K562 (cell line): ENCODE measurements around the gene GPR15. TPM values are rescaled to one million over a fixed set of nuclear protein-coding genes. Genes with fewer than 3 reads are reported as not detected.

Experiments
- CBX3 ChIP-seq, 2 experiments: IDR thresholded peaks; 1 replicate in 1 of 2; 2 replicates in 1 of 2; pipeline ENCODE4 v1.6.1; 2012; ENCODE audit warnings: inconsistent platforms in 2 of 2, low read length in 2 of 2, borderline replicate concordance in 1 of 2, control low read depth in 1 of 2
- CHD2 ChIP-seq: IDR thresholded peaks from 2 replicates; pipeline ENCODE4 v1.6.1; 2011; ENCODE audit warnings: low read depth, low read length
- CREB5 ChIP-seq: fragments of 250-450 bp; sonication (Bioruptor Pico); IDR thresholded peaks from 2 replicates; pipeline ENCODE4 v1.5.0; 2020; ENCODE audit warnings: mild to moderate bottlenecking
- E2F4 ChIP-seq: sonication (generic); formaldehyde crosslinking; IDR thresholded peaks from 2 replicates; pipeline ENCODE4 v1.8.0; 2022; ENCODE audit warnings: mild to moderate bottlenecking, low read depth, missing genetic modification reagents
- GATA2 ChIP-seq: sonication (generic); formaldehyde crosslinking; IDR thresholded peaks from 2 replicates; pipeline ENCODE4 v1.4.0; 2020; ENCODE audit warnings: mild to moderate bottlenecking, missing genetic modification reagents
- HDAC8 ChIP-seq: fragments of 450-650 bp; IDR thresholded peaks from 2 replicates; pipeline ENCODE4 v1.6.1; 2016; ENCODE audit warnings: mild to moderate bottlenecking, missing genetic modification characterization, moderate library complexity, missing compliant biosample characterization
- IRF2 ChIP-seq: sonication (generic); formaldehyde crosslinking; IDR thresholded peaks from 2 replicates; pipeline ENCODE4 v1.8.1; 2022; ENCODE audit warnings: mild to moderate bottlenecking, missing genetic modification reagents
- KDM4B ChIP-seq, 2 experiments: fragments of 450-650 bp in 1 of 2; sonication (generic) in 1 of 2; IDR thresholded peaks; 2 replicates each; pipeline ENCODE4 v1.6.1; 2016 to 2017; ENCODE audit warnings: borderline replicate concordance in 2 of 2, antibody characterized with exemption in 1 of 2, low read depth in 1 of 2, mild to moderate bottlenecking in 1 of 2
- LEF1 ChIP-seq: fragments of 450-650 bp; IDR thresholded peaks from 2 replicates; pipeline ENCODE4 v1.6.1; 2016; ENCODE audit warnings: mild to moderate bottlenecking
- MEIS2 ChIP-seq: fragments of 450-650 bp; IDR thresholded peaks from 2 replicates; pipeline ENCODE4 v1.6.1; 2014; ENCODE audit warnings: mild to moderate bottlenecking; ENCODE audit not compliant: partially characterized antibody
- MXI1 ChIP-seq: IDR thresholded peaks from 2 replicates; pipeline ENCODE4 v1.6.1; 2011; ENCODE audit warnings: low read depth, mild to moderate bottlenecking, improper control_type of control experiment, low read length
- NCOA4 ChIP-seq: fragments of 450-650 bp; IDR thresholded peaks from 2 replicates; pipeline ENCODE4 v1.6.1; 2018; ENCODE audit warnings: mild to moderate bottlenecking; ENCODE audit not compliant: partially characterized antibody
- SIN3B ChIP-seq: fragments of 450-650 bp; IDR thresholded peaks from 2 replicates; pipeline ENCODE4 v1.6.1; 2017; ENCODE audit warnings: low read depth, mild to moderate bottlenecking, moderate library complexity
- SMAD3 ChIP-seq: fragments of 450-650 bp; formaldehyde crosslinking; conservative IDR thresholded peaks from 2 replicates; pipeline ENCODE4 v1.4.0; 2020; ENCODE audit warnings: mild to moderate bottlenecking
- TAL1 ChIP-seq: fragments of 450-650 bp; IDR thresholded peaks from 2 replicates; pipeline ENCODE4 v1.6.1; 2016; ENCODE audit warnings: mild to moderate bottlenecking
- TEAD2 ChIP-seq: fragments of 450-650 bp; IDR thresholded peaks from 2 replicates; pipeline ENCODE4 v1.6.1; 2016; ENCODE audit warnings: missing genetic modification characterization, control low read depth, missing compliant biosample characterization
- ZNF146 ChIP-seq: IDR thresholded peaks from one replicate; pipeline ENCODE4 v1.6.1; 2018; ENCODE audit warnings: missing compliant biosample characterization; ENCODE audit not compliant: unreplicated experiment
- ZNF384 ChIP-seq: IDR thresholded peaks from 2 replicates; pipeline ENCODE4 v1.6.1; 2012; ENCODE audit warnings: low read depth, low read length, improper control_type of control experiment
- ZNF780A ChIP-seq: fragments of 250-450 bp; sonication (Bioruptor Pico); IDR thresholded peaks from 2 replicates; pipeline ENCODE4 v1.5.0; 2021; ENCODE audit warnings: mild to moderate bottlenecking
- ZNF785 ChIP-seq: fragments of 250-450 bp; sonication (Bioruptor Pico); IDR thresholded peaks from 2 replicates; pipeline ENCODE4 v1.4.0; 2020; ENCODE audit warnings: mild to moderate bottlenecking
- polyA plus RNA-seq, 8 experiments: library from polyadenylated mRNA; depleted of rRNA in 4 of 8; stranded (reverse) in 5 of 8; unstranded in 3 of 8; fragments of >200 nt; fragmentation: Nextera tagmentation in 2 of 8; fragmentation: Illumina TruSeq in 1 of 8; extraction: Ambion mirVana in 2 of 8; extraction: Trizol in 1 of 8; gene quantifications; 2 replicates each; pipeline versions ENCODE4 v1.2.1 to v1.2.3, GENCODE V29; 2011 to 2014; ENCODE audit warnings: inconsistent platforms in 1 of 8, missing spikeins in 1 of 8
- total RNA-seq, 7 experiments: library from RNA; depleted of rRNA in 6 of 7; stranded (reverse); fragments of >200 nt in 6 of 7; fragmentation: Illumina TruSeq in 2 of 7; extraction: Trizol in 2 of 7; gene quantifications; 2 replicates each; pipeline versions ENCODE4 v1.2.1 to v1.2.3, GENCODE V29; 2011 to 2021; ENCODE audit warnings: low replicate concordance in 1 of 7
- TF ChIP-seq, protein P1 (sequence below): sonication (generic); formaldehyde crosslinking; IDR thresholded peaks from 2 replicates; pipeline ENCODE4 v1.8.0; 2022; ENCODE audit warnings: missing genetic modification reagents, mild to moderate bottlenecking, moderate library complexity, borderline replicate concordance
- TF ChIP-seq, protein P2 (sequence below): fragments of 450-650 bp; IDR thresholded peaks from 2 replicates; pipeline ENCODE4 v1.6.1; 2016; ENCODE audit warnings: low read depth, mild to moderate bottlenecking, moderate library complexity
- TF ChIP-seq, protein P3 (sequence below): IDR thresholded peaks from 2 replicates; pipeline ENCODE4 v1.6.1; 2011; ENCODE audit warnings: borderline replicate concordance, low read depth, mild to moderate bottlenecking, moderate library complexity, low read length; ENCODE audit not compliant: insufficient read depth, poor library complexity, severe bottlenecking

The GPR15 gene
- total and polyA plus RNA-seq, 9 of the 15 experiments (the other 6 are each of a cell fraction or from before 2014, with no cell fraction given) = 0.13 TPM; not detected in 8

DNA sequence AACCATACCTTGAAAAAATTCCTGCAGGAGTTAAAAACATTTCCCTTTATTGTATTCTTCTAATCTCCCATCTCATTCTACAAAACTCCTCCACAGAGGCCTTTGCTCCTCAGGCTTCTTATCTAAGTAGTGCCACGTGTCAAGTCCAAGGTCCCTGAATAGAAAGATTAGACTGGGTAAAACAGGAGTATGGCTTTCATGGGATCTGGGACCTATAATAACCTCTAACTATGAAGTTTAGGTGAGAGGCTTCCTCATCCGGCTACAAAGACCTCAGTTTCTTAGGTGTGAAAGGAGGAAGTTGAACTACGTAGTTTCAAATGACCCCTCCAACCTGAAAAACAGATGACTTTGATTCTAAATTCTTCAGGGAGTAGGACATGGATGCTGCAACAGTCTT, 20.0 kb downstream of the GPR15 start (continued):
- TF ChIP-seq TEAD2 (tag) (no peak), CHD2 (no peak), MEIS2 (no peak), MXI1 (no peak), ZNF780A (CRISPR knock-in tag) (no peak), SIN3B (no peak), IRF2 (CRISPR knock-in tag) (no peak), NCOA4 (no peak), LEF1 (0 out of 2 replicates have a peak, but pooled peaks have one; percentile 29), SMAD3 (CRISPR knock-in tag) (no peak), CBX3 (IDR thresholded peaks at IDR 0.05; ENCODE audit: borderline replicate concordance in 1 of 2, low read length in 2 of 2) (0 out of 3 replicates have a peak, but pooled peaks of 1 of the 2 experiments have one; percentile 14), ZNF384 (no peak), GATA2 (0 out of 2 replicates have a peak, but pooled peaks have one; percentile 28), KDM4B (IDR thresholded peaks at IDR 0.05; ENCODE audit: borderline replicate concordance in 2 of 2, low read depth in 1 of 2) (no peak), E2F4 (CRISPR knock-in tag) (no peak), ZNF146 (CRISPR knock-in tag) (no peak), CREB5 (CRISPR knock-in tag) (no peak), ZNF785 (CRISPR knock-in tag) (no peak), TAL1 (peak; percentile 81), HDAC8 (tag) (no peak)
- TF ChIP-seq, protein P1, sequence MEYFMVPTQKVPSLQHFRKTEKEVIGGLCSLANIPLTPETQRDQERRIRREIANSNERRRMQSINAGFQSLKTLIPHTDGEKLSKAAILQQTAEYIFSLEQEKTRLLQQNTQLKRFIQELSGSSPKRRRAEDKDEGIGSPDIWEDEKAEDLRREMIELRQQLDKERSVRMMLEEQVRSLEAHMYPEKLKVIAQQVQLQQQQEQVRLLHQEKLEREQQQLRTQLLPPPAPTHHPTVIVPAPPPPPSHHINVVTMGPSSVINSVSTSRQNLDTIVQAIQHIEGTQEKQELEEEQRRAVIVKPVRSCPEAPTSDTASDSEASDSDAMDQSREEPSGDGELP (CRISPR knock-in tag) = no peak
- TF ChIP-seq, protein P2, sequence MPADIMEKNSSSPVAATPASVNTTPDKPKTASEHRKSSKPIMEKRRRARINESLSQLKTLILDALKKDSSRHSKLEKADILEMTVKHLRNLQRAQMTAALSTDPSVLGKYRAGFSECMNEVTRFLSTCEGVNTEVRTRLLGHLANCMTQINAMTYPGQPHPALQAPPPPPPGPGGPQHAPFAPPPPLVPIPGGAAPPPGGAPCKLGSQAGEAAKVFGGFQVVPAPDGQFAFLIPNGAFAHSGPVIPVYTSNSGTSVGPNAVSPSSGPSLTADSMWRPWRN = peak; percentile 97
- TF ChIP-seq, protein P3, sequence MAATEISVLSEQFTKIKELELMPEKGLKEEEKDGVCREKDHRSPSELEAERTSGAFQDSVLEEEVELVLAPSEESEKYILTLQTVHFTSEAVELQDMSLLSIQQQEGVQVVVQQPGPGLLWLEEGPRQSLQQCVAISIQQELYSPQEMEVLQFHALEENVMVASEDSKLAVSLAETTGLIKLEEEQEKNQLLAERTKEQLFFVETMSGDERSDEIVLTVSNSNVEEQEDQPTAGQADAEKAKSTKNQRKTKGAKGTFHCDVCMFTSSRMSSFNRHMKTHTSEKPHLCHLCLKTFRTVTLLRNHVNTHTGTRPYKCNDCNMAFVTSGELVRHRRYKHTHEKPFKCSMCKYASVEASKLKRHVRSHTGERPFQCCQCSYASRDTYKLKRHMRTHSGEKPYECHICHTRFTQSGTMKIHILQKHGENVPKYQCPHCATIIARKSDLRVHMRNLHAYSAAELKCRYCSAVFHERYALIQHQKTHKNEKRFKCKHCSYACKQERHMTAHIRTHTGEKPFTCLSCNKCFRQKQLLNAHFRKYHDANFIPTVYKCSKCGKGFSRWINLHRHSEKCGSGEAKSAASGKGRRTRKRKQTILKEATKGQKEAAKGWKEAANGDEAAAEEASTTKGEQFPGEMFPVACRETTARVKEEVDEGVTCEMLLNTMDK = no peak
